Skeletal muscle satellite cell (primary cell): ENCODE measurements around the gene DENND1B.

ENCODE experiments used
- H3K27me3 ChIP-seq: 2 replicates; pipeline ENCODE4 v1.7.0; 2013; ENCODE audit warnings: low read length; ENCODE audit not compliant: control insufficient read depth, insufficient read depth
- H3K36me3 ChIP-seq: 2 replicates; pipeline ENCODE4 v1.7.0; 2013; ENCODE audit warnings: mild to moderate bottlenecking, control low read depth, low read length; ENCODE audit not compliant: insufficient read depth
- H3K4me1 ChIP-seq: 2 replicates; pipeline ENCODE4 v1.7.0; 2013; ENCODE audit warnings: low read length; ENCODE audit not compliant: control insufficient read depth, insufficient read depth
- H3K4me2 ChIP-seq: 2 replicates; pipeline ENCODE4 v1.7.0; 2013; ENCODE audit warnings: mild to moderate bottlenecking, low read length
- H3K4me3 ChIP-seq: 2 replicates; pipeline ENCODE4 v1.7.0; 2013; ENCODE audit warnings: low read length
- H3K9ac ChIP-seq: 2 replicates; pipeline ENCODE4 v1.7.0; 2013; ENCODE audit warnings: mild to moderate bottlenecking, low read depth, low read length, moderate library complexity
- H3K9me3 ChIP-seq: replicated peaks from 2 replicates; pipeline ENCODE4 v1.7.0; 2013; ENCODE audit warnings: mild to moderate bottlenecking, control low read depth, low read length

DENND1B gene

DNA sequence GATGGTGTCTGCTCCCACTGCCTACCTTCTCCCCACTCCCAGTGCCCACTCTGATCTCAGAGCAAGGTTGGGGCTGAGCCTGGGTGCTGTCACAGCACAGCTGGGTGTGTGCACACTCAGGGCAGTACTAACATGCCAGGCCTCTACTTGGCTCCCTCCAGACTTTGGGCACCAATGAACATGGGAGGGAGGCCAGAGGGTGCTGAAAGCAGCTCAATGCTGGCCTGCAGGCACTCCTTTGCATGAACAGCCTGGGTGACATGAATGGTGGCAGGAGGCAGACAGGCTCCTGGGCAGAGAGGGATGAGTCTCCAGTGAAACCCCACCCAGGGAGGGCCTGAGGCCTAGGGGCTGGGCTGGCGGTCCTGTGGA is 25.8 kb upstream of the DENND1B start:
- Histone ChIP-seq H3K9ac (no peak overlapping the region), H3K27me3 (no peaks in the 10 kb centered on the region), H3K36me3 (no peaks in the 10 kb centered on the region), H3K9me3 (peaks cover 4% of the 10 kb centered on the region), H3K4me3 (no peak overlapping the region), H3K4me1 (peaks cover 9% of the 10 kb centered on the region), H3K4me2 (no peak overlapping the region)

DNA sequence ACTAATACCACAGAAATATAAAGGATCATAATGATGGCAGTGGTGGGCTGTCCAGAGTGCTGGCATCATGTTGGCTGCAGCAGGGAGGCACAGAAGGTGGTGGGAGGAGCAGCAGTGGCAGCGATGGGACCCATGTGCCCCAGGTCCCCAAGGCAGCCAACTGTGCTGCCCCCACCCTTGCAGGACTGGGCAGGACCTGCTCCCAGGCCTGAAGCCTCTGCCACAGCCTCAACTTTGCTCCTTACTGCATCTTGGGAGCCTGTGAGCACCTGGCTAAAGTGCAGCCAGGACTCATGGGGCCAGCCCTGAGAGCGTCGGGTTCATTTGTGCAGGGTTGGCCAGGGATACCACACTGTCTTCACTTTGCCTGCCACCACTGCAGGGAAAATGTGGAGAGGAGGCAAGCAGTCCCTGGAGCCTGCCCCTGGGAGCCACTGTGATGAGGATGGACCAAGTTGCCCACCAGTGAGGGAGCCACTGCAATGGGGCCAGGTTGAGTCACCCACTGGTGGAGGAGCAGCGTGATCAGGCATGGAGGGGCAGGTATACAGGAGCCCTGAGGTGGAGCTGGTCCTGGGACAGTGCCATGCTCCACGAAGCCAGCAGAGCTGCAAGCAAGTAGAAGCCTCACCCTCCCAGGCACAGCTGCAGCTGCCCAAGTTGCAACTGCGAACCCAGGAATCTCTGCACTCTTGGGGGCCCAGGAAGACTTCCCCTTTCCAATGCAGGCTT is 25.3 kb upstream of the DENND1B start:
- no peaks in the 10 kb centered on the region for H3K36me3 ChIP-seq
- H3K4me3 ChIP-seq: no peak overlapping the region
- H3K27me3 ChIP-seq: no peaks in the 10 kb centered on the region
- H3K9me3 ChIP-seq: peaks cover 4% of the 10 kb centered on the region
- H3K4me1 ChIP-seq: peaks cover 9% of the 10 kb centered on the region
- H3K9ac ChIP-seq: no peak overlapping the region
- H3K4me2 ChIP-seq: no peak overlapping the region

DNA sequence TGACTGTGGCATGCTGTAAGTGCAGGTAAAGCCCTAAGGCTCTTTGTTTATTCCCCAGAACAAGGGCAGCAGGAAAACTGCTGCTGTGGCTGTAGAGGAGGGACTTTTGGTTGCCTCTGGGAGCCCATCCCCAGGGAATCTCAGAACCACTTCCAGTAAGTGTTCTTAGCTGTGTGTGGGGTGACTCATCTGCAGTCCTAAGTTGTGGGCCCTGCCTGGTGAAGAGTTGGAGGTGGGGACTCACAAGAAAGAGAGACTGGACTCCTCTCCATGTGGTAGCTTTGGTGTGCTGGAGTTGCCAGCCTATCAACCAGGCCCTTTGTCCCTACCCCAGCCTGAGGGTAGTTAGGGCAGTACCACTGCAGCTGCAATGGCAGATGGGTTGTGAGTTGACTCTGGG is 24.0 kb upstream of the DENND1B start:
- Histone ChIP-seq H3K9me3 (peaks cover 4% of the 10 kb centered on the region), H3K9ac (no peak overlapping the region), H3K27me3 (no peaks in the 10 kb centered on the region), H3K36me3 (no peaks in the 10 kb centered on the region), H3K4me3 (no peak overlapping the region), H3K4me1 (peaks cover 9% of the 10 kb centered on the region), H3K4me2 (peak overlapping the region; percentile 26)

DNA sequence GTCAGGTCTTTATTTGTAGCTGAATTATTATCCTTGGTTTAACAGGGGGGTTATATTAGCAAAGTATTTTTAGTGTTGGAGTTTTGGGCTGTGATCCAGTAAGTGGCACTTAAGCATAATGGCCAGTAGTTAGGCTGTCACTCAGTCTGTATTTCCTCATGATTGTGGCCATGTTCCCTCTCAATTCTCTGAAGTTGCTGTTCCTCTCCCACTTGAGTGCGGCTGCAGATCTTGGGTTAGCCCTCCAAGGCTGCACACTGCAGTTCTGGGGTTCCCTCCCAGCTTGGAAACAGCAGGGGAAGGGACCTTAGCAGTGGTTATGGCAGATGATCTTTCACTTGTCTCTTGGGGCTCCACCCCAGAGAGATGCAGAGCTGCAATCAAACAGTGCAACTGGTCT is 23.2 kb upstream of the DENND1B start:
- Histone ChIP-seq H3K9ac (no peak overlapping the region), H3K9me3 (peaks cover 4% of the 10 kb centered on the region), H3K4me2 (no peak overlapping the region), H3K36me3 (no peaks in the 10 kb centered on the region), H3K27me3 (no peaks in the 10 kb centered on the region), H3K4me3 (no peak overlapping the region), H3K4me1 (peaks cover 9% of the 10 kb centered on the region)

DNA sequence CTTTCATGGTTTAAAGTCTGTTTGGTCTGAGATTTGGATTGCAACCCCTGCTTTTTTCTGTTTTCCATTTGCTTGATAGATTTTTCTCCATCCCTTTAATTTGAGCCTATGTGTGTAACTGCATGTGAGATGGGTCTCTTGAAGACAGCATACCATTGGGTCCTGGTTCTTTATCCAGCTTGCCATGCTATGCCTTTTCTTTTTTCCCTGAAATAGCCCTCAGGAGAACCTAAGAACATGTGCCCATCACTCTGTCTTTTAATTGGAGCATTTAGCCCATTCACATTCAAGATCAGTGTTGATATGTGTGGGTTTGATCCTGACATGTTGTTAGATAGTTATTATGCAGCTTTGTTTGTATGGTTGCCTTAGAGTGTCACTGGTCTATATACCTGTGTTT is 21.7 kb upstream of the DENND1B start:
- H3K27me3 ChIP-seq: no peaks in the 10 kb centered on the region
- H3K36me3 ChIP-seq: no peaks in the 10 kb centered on the region

DNA sequence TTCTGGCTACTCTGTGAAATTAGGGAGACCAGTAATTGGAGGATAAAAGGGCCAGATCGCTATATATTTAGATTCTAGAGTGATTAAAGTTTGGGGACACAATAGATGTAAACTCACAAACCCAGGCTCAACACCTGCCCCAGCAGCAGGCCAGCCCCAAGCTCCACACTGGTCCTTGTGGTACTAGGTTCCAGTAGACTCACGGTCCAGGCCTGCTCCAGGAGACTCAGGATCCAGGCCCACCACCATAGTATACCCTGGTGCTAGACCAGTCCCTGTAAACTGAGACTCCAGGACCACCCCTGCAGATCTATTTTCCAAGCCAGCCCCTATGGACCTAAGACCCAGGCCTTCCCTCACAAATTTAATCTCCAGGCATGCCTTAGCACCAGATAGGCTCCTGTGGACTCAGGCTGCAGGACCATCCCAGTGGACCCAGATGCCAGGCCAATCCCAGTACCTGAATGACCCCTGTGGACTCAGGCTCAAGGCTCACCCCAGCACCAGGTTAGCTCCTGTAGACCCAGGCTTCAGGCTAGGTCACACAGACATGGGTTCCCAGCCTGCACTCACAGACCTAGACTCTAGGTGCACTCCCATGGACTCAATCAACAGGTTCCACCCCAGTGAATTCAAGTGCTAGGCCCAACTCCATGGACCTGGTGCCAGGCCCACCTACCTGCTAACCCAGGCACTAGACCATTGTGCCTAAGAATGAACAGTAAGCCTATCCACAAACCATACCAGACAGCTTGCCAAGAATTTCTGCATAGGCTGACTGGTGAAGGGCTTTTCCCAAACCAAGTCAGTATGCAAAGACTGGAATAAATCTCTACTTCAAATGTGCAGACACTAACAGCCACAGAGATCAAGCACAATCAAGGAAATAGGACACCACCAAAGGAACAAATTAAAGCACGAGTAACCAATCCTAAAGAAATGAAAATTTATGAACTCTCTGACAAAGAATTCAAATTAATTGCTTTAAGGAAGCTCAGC is 13.8 kb upstream of the DENND1B start:
- Histone ChIP-seq H3K27me3 (no peaks in the 10 kb centered on the region), H3K9ac (no peak overlapping the region), H3K9me3 (no peaks in the 10 kb centered on the region), H3K4me1 (peaks cover 2% of the 10 kb centered on the region), H3K4me2 (no peak overlapping the region), H3K4me3 (no peak overlapping the region), H3K36me3 (no peaks in the 10 kb centered on the region)

More for the DNA sequence above, 21.7 kb upstream of the DENND1B start:
- Histone ChIP-seq H3K4me1 (peaks cover 9% of the 10 kb centered on the region), H3K9me3 (peaks cover 4% of the 10 kb centered on the region), H3K4me3 (no peak overlapping the region), H3K4me2 (no peak overlapping the region), H3K9ac (no peak overlapping the region)

DNA sequence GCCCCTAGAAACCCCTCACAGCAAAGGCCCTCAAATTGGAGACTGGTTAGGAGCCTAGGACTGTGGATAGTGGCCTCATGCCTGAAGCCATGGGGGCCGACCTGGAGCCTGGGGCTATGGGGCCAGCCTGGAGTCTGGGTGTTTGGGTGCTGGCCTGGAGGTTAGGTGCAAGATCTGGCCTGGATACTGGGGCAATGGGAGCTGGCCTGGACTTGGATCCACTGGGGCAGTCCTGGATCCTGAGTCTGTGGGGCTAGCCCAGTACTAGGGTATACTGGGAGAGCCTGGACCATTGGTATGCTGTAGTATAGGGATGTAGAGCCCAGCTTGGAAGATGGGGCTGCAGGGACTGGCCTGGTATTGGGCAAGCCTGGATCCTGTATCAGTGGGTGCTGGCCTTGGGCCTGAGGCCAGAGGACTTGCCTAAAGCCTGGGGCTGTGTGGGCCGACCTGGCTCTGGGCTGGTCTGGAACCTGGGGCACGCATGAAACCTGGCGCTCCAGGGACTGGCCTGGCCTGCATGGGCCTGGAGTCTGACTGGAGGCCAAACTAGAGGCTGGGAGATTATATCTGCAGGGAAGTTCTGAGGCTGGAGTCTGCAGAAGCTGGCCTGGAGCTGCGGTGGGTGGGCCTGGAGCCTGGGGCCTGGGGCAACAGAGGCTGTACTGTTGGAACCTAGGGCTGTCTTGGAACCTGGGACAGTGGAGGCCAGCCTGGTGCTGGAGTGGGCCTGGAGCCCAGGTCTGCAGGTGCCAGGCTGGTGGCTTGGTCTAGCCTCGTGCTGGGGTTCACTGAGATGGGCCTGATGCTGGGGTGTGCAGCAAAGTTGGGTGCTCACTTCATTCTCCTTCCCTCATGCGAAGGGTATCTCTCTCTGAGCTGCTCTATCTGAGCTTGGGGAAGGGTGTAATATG is 12.6 kb upstream of the DENND1B start:
- Histone ChIP-seq H3K4me1 (peaks cover 13% of the 10 kb centered on the region), H3K9ac (no peak overlapping the region), H3K4me3 (no peak overlapping the region), H3K9me3 (no peaks in the 10 kb centered on the region), H3K4me2 (no peak overlapping the region), H3K27me3 (no peaks in the 10 kb centered on the region), H3K36me3 (no peaks in the 10 kb centered on the region)

DNA sequence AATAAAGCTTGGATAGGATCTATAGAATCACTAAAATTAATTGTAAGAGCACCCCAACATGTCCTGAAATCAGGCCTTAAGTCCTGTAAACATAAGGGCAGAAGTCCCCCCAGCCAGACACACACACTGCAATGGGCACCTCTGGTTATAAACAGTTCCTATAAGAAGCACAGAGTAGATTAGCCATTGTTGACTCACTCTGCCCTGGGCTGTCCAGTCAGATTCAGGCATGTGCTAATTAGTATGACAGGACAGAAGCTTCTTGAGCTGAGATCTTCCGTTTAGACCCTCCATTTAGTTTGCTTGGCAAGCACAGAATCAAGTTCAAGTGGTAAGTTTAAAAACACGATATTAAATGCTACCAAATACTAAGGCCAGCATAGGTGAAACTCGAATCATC is 11.8 kb upstream of the DENND1B start:
- no peak overlapping the region for H3K4me3 ChIP-seq
- H3K9me3 ChIP-seq: no peaks in the 10 kb centered on the region
- peaks cover 21% of the 10 kb centered on the region for H3K4me1 ChIP-seq
- no peak overlapping the region for H3K4me2 ChIP-seq
- H3K9ac ChIP-seq: no peak overlapping the region
- H3K27me3 ChIP-seq: no peaks in the 10 kb centered on the region
- no peaks in the 10 kb centered on the region for H3K36me3 ChIP-seq

DNA sequence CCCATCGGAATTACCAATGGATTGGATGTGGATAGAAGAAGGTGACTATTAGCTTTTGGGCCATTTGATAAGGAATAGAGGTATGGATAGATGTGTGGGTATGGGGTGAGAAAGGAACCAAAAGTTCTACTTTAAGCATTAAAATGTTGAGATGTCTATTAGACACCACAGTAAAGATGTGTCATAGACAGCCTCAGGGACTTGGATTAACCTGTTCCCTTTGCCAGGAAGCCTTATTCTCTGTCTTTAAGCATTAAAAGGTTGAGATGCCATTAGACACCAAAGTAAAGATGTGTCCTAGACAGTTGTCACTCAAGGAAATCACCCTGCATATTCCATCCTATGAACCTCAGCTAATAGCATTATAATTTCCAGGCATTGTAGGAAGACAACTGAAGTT is 11.0 kb upstream of the DENND1B start:
- H3K4me3 ChIP-seq: no peak overlapping the region
- no peaks in the 10 kb centered on the region for H3K36me3 ChIP-seq
- peaks cover 25% of the 10 kb centered on the region for H3K4me1 ChIP-seq

DNA sequence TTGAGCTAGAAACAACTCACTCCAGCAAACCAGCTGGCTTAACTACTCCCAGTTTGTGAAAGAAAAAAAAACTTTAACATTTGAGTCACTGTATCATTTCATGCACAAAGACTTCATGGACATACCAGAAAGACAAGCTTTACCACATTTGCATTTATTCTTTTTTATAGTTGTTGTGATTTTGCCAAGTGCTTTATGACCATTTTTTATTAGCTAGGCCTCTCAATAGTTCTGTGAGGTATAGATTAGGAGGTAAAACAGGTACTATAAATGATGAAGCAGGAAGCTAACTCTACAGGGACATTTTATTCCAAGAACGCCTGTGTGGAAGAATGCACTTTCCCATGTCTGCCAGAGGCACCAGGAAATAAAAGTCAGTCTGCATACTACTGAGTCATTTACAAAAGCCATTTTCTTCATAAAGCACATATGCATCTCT is 8.2 kb upstream of the DENND1B start:
- Histone ChIP-seq H3K36me3 (no peaks in the 10 kb centered on the region), H3K27me3 (no peaks in the 10 kb centered on the region), H3K4me2 (peak overlapping the region; percentile 27), H3K4me1 (peaks cover 25% of the 10 kb centered on the region), H3K4me3 (no peak overlapping the region), H3K9ac (no peak overlapping the region), H3K9me3 (no peaks in the 10 kb centered on the region)

More for the DNA sequence above, 11.0 kb upstream of the DENND1B start:
- no peak overlapping the region for H3K9ac ChIP-seq
- no peaks in the 10 kb centered on the region for H3K27me3 ChIP-seq
- H3K4me2 ChIP-seq: no peak overlapping the region
- no peaks in the 10 kb centered on the region for H3K9me3 ChIP-seq
